BJ (cell line): ENCODE results near the gene LYST. TPM values are rescaled to one million over a fixed set of nuclear protein-coding genes. Genes with fewer than 3 reads are reported as not detected.

Experiments
- CTCF ChIA-PET: fragments of 350-600 bp; formaldehyde crosslinking; extraction: SDS; loops from one replicate; lab custom pipeline; 2021; ENCODE audit warnings: antibody characterized with exemption, inconsistent platforms; lab: Yijun Ruan, JAX
- POLR2A ChIA-PET: fragments of 300-600 bp; sonication (Branson Sonifier 250); formaldehyde crosslinking; extraction: SDS; loops from one replicate; lab custom pipeline; 2021; ENCODE audit warnings: antibody characterized with exemption; lab: Charles Lee
- DNase-seq: peaks from one replicate; pipeline ENCODE4 v3.0.0-alpha.2; 2011; ENCODE audit warnings: low read depth
- H3K27me3 ChIP-seq: 2 replicates; pipeline ENCODE4 v1.6.0; 2011; ENCODE audit warnings: low read length; ENCODE audit not compliant: control insufficient read depth, insufficient read depth
- H3K36me3 ChIP-seq: 2 replicates; pipeline ENCODE4 v1.5.1; 2011; ENCODE audit warnings: low read length; ENCODE audit not compliant: control insufficient read depth, insufficient read depth
- H3K4me3 ChIP-seq: 2 replicates; pipeline ENCODE4 v1.5.1; 2011; ENCODE audit warnings: low read depth, mild to moderate bottlenecking, control low read depth, low read length
- CTCF ChIP-seq: IDR thresholded peaks from 2 replicates; pipeline ENCODE4 v1.5.1; 2011; ENCODE audit warnings: low read depth, mild to moderate bottlenecking, control low read depth, inconsistent platforms, low read length, moderate library complexity; ENCODE audit not compliant: insufficient read depth
- polyA plus RNA-seq: library from polyadenylated mRNA; depleted of rRNA; stranded (reverse); fragments of >200 nt; gene quantifications from 2 replicates; pipeline ENCODE4 v1.2.3, GENCODE V29; 2011

LYST gene
- polyA plus RNA-seq, 1 experiment = 7.2 TPM

DNA sequence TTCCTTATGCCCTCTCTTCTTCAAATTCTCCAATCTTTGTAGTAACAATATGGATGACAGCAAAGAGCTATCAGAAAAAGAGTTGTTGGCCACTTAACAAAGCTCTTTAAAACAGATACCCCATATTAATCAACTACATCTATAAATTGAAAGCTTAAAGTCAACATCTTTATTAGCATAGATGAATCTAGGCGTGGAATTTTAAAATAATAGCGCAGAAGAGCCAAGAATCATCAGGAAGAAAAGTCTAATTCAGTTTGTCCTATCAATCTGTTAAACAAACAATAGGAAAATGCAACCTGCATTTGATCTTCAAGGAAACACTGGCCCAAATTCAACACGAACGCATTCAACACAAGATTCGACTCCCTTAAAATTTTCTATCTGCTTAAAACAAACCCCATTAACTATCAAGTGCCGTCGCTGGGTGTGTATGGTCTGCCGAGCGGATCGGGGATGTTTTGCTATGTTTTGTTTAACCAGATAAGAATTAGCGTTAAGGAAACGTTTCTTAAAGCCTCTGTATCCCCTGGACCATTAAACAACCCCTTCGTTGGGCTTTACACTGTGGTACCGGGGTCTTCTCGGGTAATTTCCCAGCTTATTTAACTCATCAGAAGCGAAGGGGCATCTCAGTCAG is 1.0 kb downstream of the LYST start:
- no peak for TF ChIP-seq CTCF
- ChIA-PET CTCF (interaction anchor here (0.6 to 3.1 kb wide), 8 partner anchors 22 to 140 kb away, joined by 3 to 37 read pairs (median 4); no protein-coding TSS in a partner anchor), POLR2A (interaction anchor here (0.6 to 1.6 kb wide), 2 partner anchors 16 to 106 kb away, joined by 5 to 7 read pairs; no protein-coding TSS in a partner anchor)
- peak overlapping the region; percentile 79 for H3K4me3 ChIP-seq
- H3K36me3 ChIP-seq = no peaks in the 10 kb centered on the region
- H3K27me3 ChIP-seq = no peaks in the 10 kb centered on the region
- DNase-seq = no peak

DNA sequence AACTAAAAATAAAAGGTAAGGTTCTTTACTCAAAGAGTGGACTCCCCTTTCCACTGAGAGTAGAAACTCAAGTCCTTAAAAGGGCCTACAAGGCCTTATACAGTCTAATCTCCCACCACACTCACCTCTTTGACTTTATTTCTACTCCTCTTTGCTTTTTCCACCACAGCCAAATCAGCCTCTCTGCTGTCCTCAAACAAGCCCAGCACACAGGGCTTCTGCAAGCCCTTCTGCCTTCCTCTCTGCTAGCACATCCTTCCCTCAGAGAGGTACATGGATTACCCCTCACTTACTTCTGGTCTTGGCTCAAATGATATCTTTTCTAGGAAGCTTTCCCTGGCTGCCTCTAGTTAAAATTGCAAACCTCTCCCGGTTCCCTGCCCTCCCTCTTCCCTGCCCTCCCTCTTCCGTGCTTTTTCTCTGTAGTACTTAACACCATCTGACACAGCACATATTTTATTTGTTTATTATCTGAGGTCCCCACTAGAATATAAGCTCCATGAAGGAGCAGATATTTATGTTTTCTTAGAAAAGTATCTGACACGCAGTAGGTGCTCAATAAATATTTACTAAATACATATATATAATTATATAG is 1.7 kb downstream of the LYST start:
- no peak for TF ChIP-seq CTCF
- ChIA-PET CTCF (interaction anchor here (0.5 to 3.1 kb wide), 4 partner anchors 22 to 158 kb away, joined by 3 to 37 read pairs (median 5); no protein-coding TSS in a partner anchor), POLR2A (interaction anchor here (0.6 to 1.6 kb wide), 2 partner anchors 15 to 106 kb away, joined by 5 to 7 read pairs; no protein-coding TSS in a partner anchor)
- no peak for DNase-seq
- H3K27me3 ChIP-seq = no peaks in the 10 kb centered on the region
- H3K4me3 ChIP-seq = peak overlapping the region; percentile 15; the same call in 1 of the 2 replicates
- H3K36me3 ChIP-seq = no peaks in the 10 kb centered on the region

GRCh38 chr1:235864469-235864868 is 2.2 kb downstream of the LYST start:
- Histone ChIP-seq H3K36me3 (no peaks in the 10 kb centered on the region), H3K4me3 (no peak overlapping the region), H3K27me3 (no peaks in the 10 kb centered on the region)
- no peak for TF ChIP-seq CTCF
- DNase-seq = no peak
- POLR2A ChIA-PET = no interaction called here
- CTCF ChIA-PET = interaction anchor here (0.5 kb wide), 1 partner anchor 159 kb away, joined by 4 read pairs; no protein-coding TSS in a partner anchor

DNA sequence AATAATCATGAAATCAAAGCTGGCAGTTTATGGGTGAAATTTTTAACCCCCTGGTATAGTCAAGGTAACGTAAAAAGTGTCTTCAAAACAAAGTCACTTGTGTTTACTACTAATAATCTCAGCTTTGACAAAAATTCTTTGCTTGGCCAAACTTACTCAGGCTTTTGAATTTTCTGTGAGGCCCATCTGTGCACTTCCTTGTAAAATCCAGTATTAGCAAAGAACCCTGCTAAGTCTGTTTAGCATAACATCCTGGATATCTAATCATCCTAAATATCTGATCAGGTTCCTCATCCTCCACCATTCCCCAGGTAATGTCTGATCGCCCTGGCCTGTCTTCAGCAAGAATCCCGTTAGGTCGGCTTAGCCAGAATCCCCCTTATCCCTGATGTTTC is 3.0 kb downstream of the LYST start:
- H3K4me3 ChIP-seq = no peak overlapping the region
- no peaks in the 10 kb centered on the region for H3K27me3 ChIP-seq
- TF ChIP-seq CTCF = no peak
- ChIA-PET CTCF (interaction anchor here (0.6 to 0.7 kb wide), 2 partner anchors 82 to 108 kb away, joined by 3 to 4 read pairs; no protein-coding TSS in a partner anchor), POLR2A (no interaction called here)
- no peak for DNase-seq
- H3K36me3 ChIP-seq = no peaks in the 10 kb centered on the region

GRCh38 chr1:235861857-235862256 is 4.8 kb downstream of the LYST start:
- H3K27me3 ChIP-seq = no peaks in the 10 kb centered on the region
- no peak for TF ChIP-seq CTCF
- H3K4me3 ChIP-seq = no peak overlapping the region
- no peak for DNase-seq
- H3K36me3 ChIP-seq = no peaks in the 10 kb centered on the region
- CTCF ChIA-PET = interaction anchor here (1.0 kb wide), 1 partner anchor 110 kb away, joined by 6 read pairs; no protein-coding TSS in a partner anchor
- POLR2A ChIA-PET = no interaction called here
